NT2/D1 (cell line): ENCODE results near the gene PCDHB8.
"Not testable (repeated sequence)": the region's sequence is repeated elsewhere in the genome, so short reads cannot be mapped to it uniquely, and the experiment has no call there.

ENCODE experiments used
- DNase-seq: peaks from one replicate; pipeline ENCODE4 v3.0.0-alpha.2; 2011; ENCODE audit warnings: low read depth, low spot score
- H3K27me3 ChIP-seq: 2 replicates; pipeline ENCODE4 v1.6.0; 2011; ENCODE audit warnings: mild to moderate bottlenecking; ENCODE audit not compliant: insufficient read length, insufficient read depth
- H3K36me3 ChIP-seq: 2 replicates; pipeline ENCODE4 v1.6.1; 2011; ENCODE audit warnings: mild to moderate bottlenecking, low read length, mixed read lengths; ENCODE audit not compliant: insufficient read depth, insufficient read length
- H3K4me1 ChIP-seq: 2 replicates; pipeline ENCODE4 v1.5.1; 2011; ENCODE audit not compliant: insufficient read depth, insufficient read length
- H3K4me3 ChIP-seq: 2 replicates; pipeline ENCODE4 v1.5.1; 2011; ENCODE audit warnings: low read depth; ENCODE audit not compliant: insufficient read length
- H3K9ac ChIP-seq: 2 replicates; pipeline ENCODE4 v1.6.0; 2011; ENCODE audit warnings: low read depth; ENCODE audit not compliant: insufficient read length
- H3K9me3 ChIP-seq: 2 replicates; pipeline ENCODE4 v1.5.1; 2011; ENCODE audit warnings: mild to moderate bottlenecking, low read length; ENCODE audit not compliant: insufficient read depth
- SUZ12 ChIP-seq: IDR thresholded peaks from 2 replicates; pipeline ENCODE4 v1.6.1; 2011; ENCODE audit not compliant: insufficient read length, insufficient read depth; ENCODE audit errors: extremely low read depth
- YY1 ChIP-seq: IDR thresholded peaks from 2 replicates; pipeline ENCODE4 v1.6.1; 2011; ENCODE audit not compliant: insufficient read length, insufficient read depth
- ZNF274 ChIP-seq: IDR thresholded peaks from 2 replicates; pipeline ENCODE4 v1.6.1; 2011; ENCODE audit warnings: mild to moderate bottlenecking, low read depth, low read length

The PCDHB8 gene

GRCh38 chr5:141177577-141178191 is at the start of gene PCDHB8:
TSS of gene PCDHB8 (plus strand) at chr5:141177790. CDS start at chr5:141178035, 245 bp downstream.
- not testable (repeated sequence) for H3K4me1 ChIP-seq, H3K4me3 ChIP-seq, H3K36me3 ChIP-seq, H3K9ac ChIP-seq, H3K9me3 ChIP-seq, DNase-seq, H3K27me3 ChIP-seq

GRCh38 chr5:141135030-141135717 is 42.4 kb upstream of the PCDHB8 start, which contains the start of gene PCDHB5:
TSS of gene PCDHB5 (plus strand) at chr5:141135206. CDS start at chr5:141135435, 229 bp downstream.
- TF ChIP-seq ZNF274: no peak
- TF ChIP-seq YY1: peak; percentile 65
- TF ChIP-seq SUZ12: no peak
- DNase-seq: peak; percentile 51
- Histone ChIP-seq H3K36me3 (peaks cover 22% of the 10 kb centered on the region), H3K9me3 (peaks cover 37% of the 10 kb centered on the region), H3K27me3 (no peaks in the 10 kb centered on the region), H3K9ac (peak within 1 kb of the TSS; percentile 90), H3K4me1 (no peaks in the 10 kb centered on the region), H3K4me3 (peak within 1 kb of the TSS; percentile 86)

- Histone ChIP-seq H3K36me3 (peaks cover 22% of the 10 kb centered on the region), H3K9me3 (peaks cover 37% of the 10 kb centered on the region), H3K4me1 (no peaks in the 10 kb centered on the region), H3K27me3 (no peaks in the 10 kb centered on the region), H3K9ac (peak overlapping the region; percentile 90), H3K4me3 (peak overlapping the region; percentile 86)
- no peak for TF ChIP-seq SUZ12
- no peak for TF ChIP-seq YY1
- no peak for TF ChIP-seq ZNF274
- no peak for DNase-seq
Measured at GRCh38 chr5:141135718-141136266, 41.8 kb upstream of the PCDHB8 start.

- H3K27me3 ChIP-seq, DNase-seq, H3K4me3 ChIP-seq, H3K4me1 ChIP-seq, H3K9ac ChIP-seq: not testable (repeated sequence)
- peaks cover 22% of the 10 kb centered on the region for H3K36me3 ChIP-seq
- peaks cover 37% of the 10 kb centered on the region for H3K9me3 ChIP-seq
Measured at GRCh38 chr5:141137346-141137745, 40.2 kb upstream of the PCDHB8 start.

- Histone ChIP-seq H3K4me3 (no peak within 1 kb of the TSS), H3K36me3 (no peaks in the 10 kb centered on the region), H3K27me3 (no peaks in the 10 kb centered on the region), H3K9ac (no peak within 1 kb of the TSS), H3K9me3 (peaks cover 10% of the 10 kb centered on the region; the same call in 1 of the 2 replicates), H3K4me1 (no peaks in the 10 kb centered on the region)
- TF ChIP-seq SUZ12: no peak
- TF ChIP-seq ZNF274: no peak
- no peak for TF ChIP-seq YY1
- no peak for DNase-seq
Measured at GRCh38 chr5:141149812-141150211, 27.8 kb upstream of the PCDHB8 start, which contains the start of gene PCDHB6. TSS of gene PCDHB6 (plus strand) at chr5:141150057. CDS start at chr5:141150258, 201 bp downstream.

- Histone ChIP-seq H3K36me3 (no peaks in the 10 kb centered on the region), H3K9me3 (peaks cover 10% of the 10 kb centered on the region; the same call in 1 of the 2 replicates), H3K27me3 (no peaks in the 10 kb centered on the region), H3K4me1 (no peaks in the 10 kb centered on the region), H3K4me3 (no peak overlapping the region), H3K9ac (no peak overlapping the region)
- no peak for TF ChIP-seq SUZ12
- TF ChIP-seq ZNF274: no peak
- no peak for TF ChIP-seq YY1
- DNase-seq: no peak
Measured at GRCh38 chr5:141150224-141150992, 27.2 kb upstream of the PCDHB8 start.

- Histone ChIP-seq H3K27me3 (no peaks in the 10 kb centered on the region), H3K4me3 (no peak overlapping the region), H3K9ac (no peak overlapping the region), H3K4me1 (no peaks in the 10 kb centered on the region), H3K36me3 (no peaks in the 10 kb centered on the region), H3K9me3 (peaks cover 10% of the 10 kb centered on the region; the same call in 1 of the 2 replicates)
- no peak for DNase-seq
- TF ChIP-seq YY1 (no peak), SUZ12 (no peak), ZNF274 (no peak)
Measured at GRCh38 chr5:141150993-141151325, 26.6 kb upstream of the PCDHB8 start.

GRCh38 chr5:141151632-141152031 is 26.0 kb upstream of the PCDHB8 start:
- not testable (repeated sequence) for H3K9ac ChIP-seq, H3K4me3 ChIP-seq, H3K36me3 ChIP-seq, H3K9me3 ChIP-seq, H3K4me1 ChIP-seq, DNase-seq, H3K27me3 ChIP-seq

- not testable (repeated sequence) for H3K36me3 ChIP-seq, H3K27me3 ChIP-seq, DNase-seq, H3K9me3 ChIP-seq, H3K4me3 ChIP-seq, H3K4me1 ChIP-seq, H3K9ac ChIP-seq
Measured at GRCh38 chr5:141152096-141152495, 25.5 kb upstream of the PCDHB8 start.
